Measurements from ENCODE around the gene RAP1B.
"Not testable (repeated sequence)": the region's sequence is repeated elsewhere in the genome, so short reads cannot be mapped to it uniquely, and the experiment has no call there.

The RAP1B gene

GRCh38 chr12:68667896-68668295 lies 57.2 kb downstream of the RAP1B start:
- POLR2A ChIA-PET (ENCODE audit: low non-redundant PET), result no interaction called here
- TF ChIP-seq CTCF (conservative IDR thresholded peaks at IDR 0.05; ENCODE audit: low read depth), result no peak
- no peak overlapping the region for H3K27ac ChIP-seq
- CTCF ChIA-PET, result interaction anchor here (0.8 kb wide), 1 partner anchor 444 kb away, joined by 3 read pairs; no protein-coding TSS in a partner anchor
- DNase-seq (ENCODE audit: low spot score), result no peak

GRCh38 chr12:68671179-68671578 lies 60.5 kb downstream of the RAP1B start:
- POLR2A ChIA-PET (ENCODE audit: low non-redundant PET), result no interaction called here
- CTCF ChIA-PET, result interaction anchor here (0.6 to 1.5 kb wide), 2 partner anchors 11 to 354 kb away, joined by 4 to 7 read pairs; no protein-coding TSS in a partner anchor
- no peak for DNase-seq (ENCODE audit: low spot score)
- H3K27ac ChIP-seq, result no peak overlapping the region
- no peak for TF ChIP-seq CTCF (conservative IDR thresholded peaks at IDR 0.05; ENCODE audit: low read depth)

- ChIA-PET POLR2A (ENCODE audit: low non-redundant PET) (no interaction called here), CTCF (interaction anchor here (0.5 kb wide), 1 partner anchor 11 kb away, joined by 3 read pairs; no protein-coding TSS in a partner anchor)
- DNase-seq (ENCODE audit: low spot score), result no peak
- H3K27ac ChIP-seq, result no peak overlapping the region
- TF ChIP-seq CTCF (conservative IDR thresholded peaks at IDR 0.05; ENCODE audit: low read depth), result no peak
Measured at GRCh38 chr12:68673788-68674187, 63.1 kb downstream of the RAP1B start.

- CTCF ChIA-PET, result interaction anchor here (0.7 kb wide), 1 partner anchor 105 kb away, joined by 4 read pairs; no protein-coding TSS in a partner anchor
- no peak for TF ChIP-seq CTCF (conservative IDR thresholded peaks at IDR 0.05; ENCODE audit: low read depth)
- no peak overlapping the region for H3K27ac ChIP-seq
- DNase-seq (ENCODE audit: low spot score), result no peak
- POLR2A ChIA-PET (ENCODE audit: low non-redundant PET), result no interaction called here
Measured at GRCh38 chr12:68674376-68674775, 63.7 kb downstream of the RAP1B start.

- POLR2A ChIA-PET (ENCODE audit: low non-redundant PET), result no interaction called here
Measured at GRCh38 chr12:68675101-68675842, 64.6 kb downstream of the RAP1B start.

GRCh38 chr12:68676854-68677253 lies 66.2 kb downstream of the RAP1B start:
- DNase-seq (ENCODE audit: low spot score); CTCF ChIA-PET; POLR2A ChIA-PET (ENCODE audit: low non-redundant PET): not testable (repeated sequence)
- H3K27ac ChIP-seq, result peak overlapping the region; percentile 76

More at GRCh38 chr12:68675101-68675842, 64.6 kb downstream of the RAP1B start:
- CTCF ChIA-PET, result interaction anchor here (0.6 to 0.7 kb wide), 2 partner anchors 106 to 318 kb away, joined by 3 to 4 read pairs; no protein-coding TSS in a partner anchor
- DNase-seq (ENCODE audit: low spot score), result no peak
- H3K27ac ChIP-seq, result no peak overlapping the region
- TF ChIP-seq CTCF (conservative IDR thresholded peaks at IDR 0.05; ENCODE audit: low read depth), result no peak

GRCh38 chr12:68686262-68686594 lies 75.5 kb downstream of the RAP1B start:
- ChIA-PET POLR2A (ENCODE audit: low non-redundant PET) (no interaction called here), CTCF (interaction anchor here (0.5 kb wide), 1 partner anchor 286 kb away, joined by 3 read pairs; no protein-coding TSS in a partner anchor)
- no peak for DNase-seq (ENCODE audit: low spot score)
- peak overlapping the region; percentile 75 for H3K27ac ChIP-seq
- TF ChIP-seq CTCF (conservative IDR thresholded peaks at IDR 0.05; ENCODE audit: low read depth), result no peak

Measured in RWPE1 (cell line).